CD4-positive, CD25-positive, alpha-beta regulatory T cell (primary cell): ENCODE results near the gene CREB5. TPM values are rescaled to one million over a fixed set of nuclear protein-coding genes. Genes with fewer than 3 reads are reported as not detected.

Source experiments
- ATAC-seq, 2 donors: fragments of 150-1000 bp; cut with Tn5 transposase; one replicate each; pipeline ENCODE4 v1.10.0; 2021; ENCODE audit warnings: low read depth in 2 of 2, moderate number of reproducible peaks in 2 of 2, moderate library complexity in 1 of 2
- DNase-seq, 3 donors: peaks; one replicate each; pipeline versions ENCODE4 v3.0.0 to v3.0.0-alpha.2; 2012 to 2022; ENCODE audit warnings: mixed read lengths in 1 of 3
- H3K27ac ChIP-seq: one replicate; pipeline ENCODE4 v1.7.0; 2013; ENCODE audit warnings: mild to moderate bottlenecking, low read length; ENCODE audit not compliant: insufficient read depth, poor library complexity, severe bottlenecking
- H3K27me3 ChIP-seq: one replicate; pipeline ENCODE4 v1.7.0; 2013; ENCODE audit warnings: low read length; ENCODE audit not compliant: control insufficient read depth, insufficient read depth
- H3K36me3 ChIP-seq: one replicate; pipeline ENCODE4 v1.7.0; 2013; ENCODE audit warnings: mild to moderate bottlenecking, low read length, moderate library complexity; ENCODE audit not compliant: control insufficient read depth, insufficient read depth
- H3K4me1 ChIP-seq: 2 replicates; pipeline ENCODE4 v1.7.0; 2013; ENCODE audit warnings: mild to moderate bottlenecking, low read length; ENCODE audit not compliant: insufficient read depth, control insufficient read depth, poor library complexity, severe bottlenecking
- H3K4me3 ChIP-seq: one replicate; pipeline ENCODE4 v1.7.0; 2013; ENCODE audit warnings: low read depth, mild to moderate bottlenecking, low read length, moderate library complexity
- H3K9me3 ChIP-seq, 2 experiments: 1 replicate in 1 of 2; 2 replicates in 1 of 2; pipeline ENCODE4 v1.7.0; 2013; ENCODE audit warnings: low read length in 2 of 2, mild to moderate bottlenecking in 1 of 2, moderate library complexity in 1 of 2; ENCODE audit not compliant: control insufficient read depth in 2 of 2
- H3K27ac Mint-ChIP-seq, 3 donors: one replicate each; pipeline ENCODE4 v1.8.0; 2020 to 2022; ENCODE audit warnings: mild to moderate bottlenecking in 3 of 3, mixed read lengths in 3 of 3, moderate library complexity in 2 of 3
- H3K27me3 Mint-ChIP-seq: one replicate; pipeline ENCODE4 v1.8.0; 2022; ENCODE audit warnings: mild to moderate bottlenecking, mixed read lengths
- H3K36me3 Mint-ChIP-seq: one replicate; pipeline ENCODE4 v1.8.0; 2020; ENCODE audit warnings: mixed read lengths
- H3K4me1 Mint-ChIP-seq, 4 donors: one replicate each; pipeline ENCODE4 v1.8.0; 2020 to 2022; ENCODE audit warnings: mixed read lengths in 4 of 4, mild to moderate bottlenecking in 1 of 4
- H3K4me3 Mint-ChIP-seq, 4 donors: one replicate each; pipeline ENCODE4 v1.8.0; 2020 to 2022; ENCODE audit warnings: mild to moderate bottlenecking in 4 of 4, mixed read lengths in 4 of 4, moderate library complexity in 3 of 4
- H3K9me3 Mint-ChIP-seq, 7 donors: one replicate each; pipeline ENCODE4 v1.8.0; 2020 to 2022; ENCODE audit warnings: mixed read lengths in 7 of 7, mild to moderate bottlenecking in 3 of 7, moderate library complexity in 2 of 7
- polyA plus RNA-seq, 4 donors: library from polyadenylated mRNA; unstranded; fragments of 300-500 nt; fragmentation: Illumina TruSeq; gene quantifications; one replicate each; pipeline ENCODE4 v1.2.3, GENCODE V29; 2021
- total RNA-seq: library from RNA; stranded (reverse); gene quantifications from one replicate; pipeline ENCODE4 v1.2.3, GENCODE V29; 2022

CREB5 gene
- total and polyA plus RNA-seq, 5 donors from 2014 or later = 1.3 TPM; not detected in 4

- Histone ChIP-seq H3K27ac (no peak overlapping the region), H3K27me3 (peaks cover 23% of the 10 kb centered on the region), H3K36me3 (no peaks in the 10 kb centered on the region), H3K9me3 (no peaks in the 10 kb centered on the region), H3K4me1 (no peaks in the 10 kb centered on the region), H3K4me3 (no peak overlapping the region)
- no peak for DNase-seq
- Mint-ChIP-seq H3K4me1 (no peaks in the 10 kb centered on the region), H3K36me3 (no peaks in the 10 kb centered on the region), H3K4me3 (no peak overlapping the region), H3K27ac (no peak overlapping the region), H3K27me3 (peaks cover 70% of the 10 kb centered on the region), H3K9me3 (peaks cover 0 to 4% (median 0%) of the 10 kb centered on the region in 7 donors)
- no peak for ATAC-seq
Observed at GRCh38 chr7:28417321-28417940, 5.1 kb downstream of the CREB5 start.

GRCh38 chr7:28418311-28418710 is 6.0 kb downstream of the CREB5 start:
- H3K27me3 Mint-ChIP-seq = peaks cover 67% of the 10 kb centered on the region
- H3K4me3 Mint-ChIP-seq = no peak overlapping the region
- Histone ChIP-seq H3K4me1 (no peaks in the 10 kb centered on the region), H3K36me3 (no peaks in the 10 kb centered on the region), H3K27ac (no peak overlapping the region), H3K4me3 (no peak overlapping the region), H3K27me3 (peaks cover 19% of the 10 kb centered on the region), H3K9me3 (no peaks in the 10 kb centered on the region)
- H3K4me1 Mint-ChIP-seq = no peaks in the 10 kb centered on the region
- peaks cover 0 to 4% (median 0%) of the 10 kb centered on the region in 7 donors for H3K9me3 Mint-ChIP-seq
- no peak for ATAC-seq
- no peaks in the 10 kb centered on the region for H3K36me3 Mint-ChIP-seq
- DNase-seq = no peak
- H3K27ac Mint-ChIP-seq = no peak overlapping the region

GRCh38 chr7:28418966-28419365 is 6.6 kb downstream of the CREB5 start:
- Histone ChIP-seq H3K27me3 (peaks cover 14% of the 10 kb centered on the region), H3K36me3 (no peaks in the 10 kb centered on the region), H3K4me3 (no peak overlapping the region), H3K27ac (no peak overlapping the region), H3K9me3 (no peaks in the 10 kb centered on the region), H3K4me1 (no peaks in the 10 kb centered on the region)
- Mint-ChIP-seq H3K36me3 (no peaks in the 10 kb centered on the region), H3K9me3 (peaks cover 0 to 4% (median 0%) of the 10 kb centered on the region in 7 donors), H3K4me1 (no peaks in the 10 kb centered on the region), H3K4me3 (no peak overlapping the region), H3K27me3 (peaks cover 66% of the 10 kb centered on the region), H3K27ac (no peak overlapping the region)
- ATAC-seq (no peak), DNase-seq (no peak)

GRCh38 chr7:28419716-28420115 is 7.4 kb downstream of the CREB5 start:
- Mint-ChIP-seq H3K27me3 (peaks cover 64% of the 10 kb centered on the region), H3K4me3 (no peak overlapping the region), H3K27ac (no peak overlapping the region), H3K36me3 (no peaks in the 10 kb centered on the region), H3K4me1 (no peaks in the 10 kb centered on the region), H3K9me3 (peaks cover 0 to 4% (median 0%) of the 10 kb centered on the region in 7 donors)
- Histone ChIP-seq H3K27me3 (peaks cover 12% of the 10 kb centered on the region), H3K4me3 (no peak overlapping the region), H3K9me3 (no peaks in the 10 kb centered on the region), H3K27ac (no peak overlapping the region), H3K36me3 (no peaks in the 10 kb centered on the region), H3K4me1 (no peaks in the 10 kb centered on the region)
- ATAC-seq (no peak), DNase-seq (no peak)

GRCh38 chr7:28423112-28423511 is 10.8 kb downstream of the CREB5 start:
- H3K27ac ChIP-seq = no peak overlapping the region
- H3K36me3 Mint-ChIP-seq = no peaks in the 10 kb centered on the region
- no peak overlapping the region for H3K4me3 Mint-ChIP-seq
- no peaks in the 10 kb centered on the region for H3K36me3 ChIP-seq
- H3K27me3 Mint-ChIP-seq = peaks cover 49% of the 10 kb centered on the region
- no peak overlapping the region for H3K27ac Mint-ChIP-seq
- no peaks in the 10 kb centered on the region for H3K4me1 ChIP-seq
- peaks cover 4% of the 10 kb centered on the region for H3K27me3 ChIP-seq
- no peaks in the 10 kb centered on the region for H3K9me3 ChIP-seq
- peaks cover 0 to 4% (median 0%) of the 10 kb centered on the region in 7 donors for H3K9me3 Mint-ChIP-seq
- DNase-seq (no peak), ATAC-seq (no peak)
- no peak overlapping the region for H3K4me3 ChIP-seq
- H3K4me1 Mint-ChIP-seq = no peaks in the 10 kb centered on the region

GRCh38 chr7:28423918-28424514 is 11.7 kb downstream of the CREB5 start:
- DNase-seq = no peak
- H3K27me3 ChIP-seq = peaks cover 4% of the 10 kb centered on the region
- H3K9me3 Mint-ChIP-seq = peaks cover 0 to 4% (median 0%) of the 10 kb centered on the region in 7 donors
- H3K4me3 ChIP-seq = no peak overlapping the region
- peaks cover 47% of the 10 kb centered on the region for H3K27me3 Mint-ChIP-seq
- no peaks in the 10 kb centered on the region for H3K36me3 ChIP-seq
- H3K27ac Mint-ChIP-seq = no peak overlapping the region
- no peaks in the 10 kb centered on the region for H3K9me3 ChIP-seq
- ATAC-seq = no peak
- H3K36me3 Mint-ChIP-seq = no peaks in the 10 kb centered on the region
- H3K4me1 ChIP-seq = no peaks in the 10 kb centered on the region
- H3K4me3 Mint-ChIP-seq = no peak overlapping the region
- no peaks in the 10 kb centered on the region for H3K4me1 Mint-ChIP-seq
- no peak overlapping the region for H3K27ac ChIP-seq

- Histone ChIP-seq H3K4me1 (no peaks in the 10 kb centered on the region), H3K27ac (no peak overlapping the region), H3K4me3 (no peak overlapping the region), H3K27me3 (peaks cover 4% of the 10 kb centered on the region), H3K36me3 (no peaks in the 10 kb centered on the region), H3K9me3 (no peaks in the 10 kb centered on the region)
- Mint-ChIP-seq H3K27ac (no peak overlapping the region), H3K9me3 (peaks cover 0 to 4% (median 0%) of the 10 kb centered on the region in 7 donors), H3K4me1 (no peaks in the 10 kb centered on the region), H3K36me3 (no peaks in the 10 kb centered on the region), H3K4me3 (no peak overlapping the region), H3K27me3 (peaks cover 44% of the 10 kb centered on the region)
- ATAC-seq = no peak
- DNase-seq = no peak
Observed at GRCh38 chr7:28425496-28425895, 13.2 kb downstream of the CREB5 start.

- Histone ChIP-seq H3K4me3 (no peak overlapping the region), H3K36me3 (no peaks in the 10 kb centered on the region), H3K27me3 (peaks cover 4% of the 10 kb centered on the region), H3K4me1 (no peaks in the 10 kb centered on the region), H3K9me3 (no peaks in the 10 kb centered on the region), H3K27ac (no peak overlapping the region)
- Mint-ChIP-seq H3K27me3 (peaks cover 47% of the 10 kb centered on the region), H3K4me1 (no peaks in the 10 kb centered on the region), H3K36me3 (no peaks in the 10 kb centered on the region), H3K27ac (no peak overlapping the region), H3K4me3 (no peak overlapping the region), H3K9me3 (peaks cover 0 to 3% (median 0%) of the 10 kb centered on the region in 7 donors)
- ATAC-seq = no peak
- DNase-seq = no peak
Observed at GRCh38 chr7:28427236-28427635, 14.9 kb downstream of the CREB5 start.
